Measurements from ENCODE around the gene FOXF1.

FOXF1 gene

GRCh38 chr16:86479419-86479818 lies 30.9 kb upstream of the FOXF1 start:
- no peaks in the 10 kb centered on the region for H3K9me3 Mint-ChIP-seq
- H3K4me3 Mint-ChIP-seq, result no peak overlapping the region
- DNase-seq (no peak), ATAC-seq (replicated peaks) (no peak)
- no peaks in the 10 kb centered on the region for H3K4me1 Mint-ChIP-seq (ENCODE audit: low read depth in 2 of 2)
- H3K27ac Mint-ChIP-seq, result no peak overlapping the region
- peaks cover 3% of the 10 kb centered on the region for H3K36me3 Mint-ChIP-seq (ENCODE audit: insufficient read depth)
- peaks cover 38 to 86% of the 10 kb centered on the region in 2 donors for H3K27me3 Mint-ChIP-seq

- H3K27ac Mint-ChIP-seq, result no peak overlapping the region
- H3K4me3 Mint-ChIP-seq, result no peak overlapping the region
- no peaks in the 10 kb centered on the region for H3K9me3 Mint-ChIP-seq
- ATAC-seq (replicated peaks) (no peak), DNase-seq (no peak)
- no peaks in the 10 kb centered on the region for H3K4me1 Mint-ChIP-seq (ENCODE audit: low read depth in 2 of 2)
- H3K36me3 Mint-ChIP-seq (ENCODE audit: insufficient read depth), result no peaks in the 10 kb centered on the region
- peaks cover 35 to 82% of the 10 kb centered on the region in 2 donors for H3K27me3 Mint-ChIP-seq
Observed at GRCh38 chr16:86480444-86480843, 29.9 kb upstream of the FOXF1 start.

- Mint-ChIP-seq H3K4me1 (ENCODE audit: low read depth in 2 of 2) (no peaks in the 10 kb centered on the region), H3K4me3 (no peak overlapping the region), H3K36me3 (ENCODE audit: insufficient read depth) (no peaks in the 10 kb centered on the region), H3K9me3 (no peaks in the 10 kb centered on the region), H3K27ac (no peak overlapping the region), H3K27me3 (peaks cover 39 to 83% of the 10 kb centered on the region in 2 donors)
- ATAC-seq (replicated peaks) (no peak), DNase-seq (no peak)
Observed at GRCh38 chr16:86481607-86482006, 28.7 kb upstream of the FOXF1 start.

GRCh38 chr16:86484240-86484639 lies 26.1 kb upstream of the FOXF1 start:
- no peaks in the 10 kb centered on the region for H3K4me1 Mint-ChIP-seq (ENCODE audit: low read depth in 2 of 2)
- H3K27ac Mint-ChIP-seq, result no peak overlapping the region
- H3K9me3 Mint-ChIP-seq, result no peaks in the 10 kb centered on the region
- DNase-seq (no peak), ATAC-seq (replicated peaks) (no peak)
- peaks cover 27 to 79% of the 10 kb centered on the region in 2 donors for H3K27me3 Mint-ChIP-seq
- H3K4me3 Mint-ChIP-seq, result no peak overlapping the region
- no peaks in the 10 kb centered on the region for H3K36me3 Mint-ChIP-seq (ENCODE audit: insufficient read depth)

GRCh38 chr16:86485746-86486145 lies 24.6 kb upstream of the FOXF1 start:
- H3K4me1 Mint-ChIP-seq (ENCODE audit: low read depth in 2 of 2), result no peaks in the 10 kb centered on the region
- H3K9me3 Mint-ChIP-seq, result no peaks in the 10 kb centered on the region
- H3K36me3 Mint-ChIP-seq (ENCODE audit: insufficient read depth), result no peaks in the 10 kb centered on the region
- no peak overlapping the region for H3K4me3 Mint-ChIP-seq
- peaks cover 37 to 79% of the 10 kb centered on the region in 2 donors for H3K27me3 Mint-ChIP-seq
- no peak overlapping the region for H3K27ac Mint-ChIP-seq
- DNase-seq (no peak), ATAC-seq (replicated peaks) (no peak)

GRCh38 chr16:86490859-86491639 lies 19.3 kb upstream of the FOXF1 start:
- DNase-seq (no peak), ATAC-seq (replicated peaks) (no peak)
- no peaks in the 10 kb centered on the region for H3K36me3 Mint-ChIP-seq (ENCODE audit: insufficient read depth)
- no peak overlapping the region for H3K27ac Mint-ChIP-seq
- H3K27me3 Mint-ChIP-seq, result peaks cover 79 to 92% of the 10 kb centered on the region in 2 donors
- no peak overlapping the region for H3K4me3 Mint-ChIP-seq
- no peaks in the 10 kb centered on the region for H3K4me1 Mint-ChIP-seq (ENCODE audit: low read depth in 2 of 2)
- H3K9me3 Mint-ChIP-seq, result no peaks in the 10 kb centered on the region

- Mint-ChIP-seq H3K9me3 (no peaks in the 10 kb centered on the region), H3K27ac (no peak overlapping the region), H3K36me3 (ENCODE audit: insufficient read depth) (no peaks in the 10 kb centered on the region), H3K4me3 (no peak overlapping the region), H3K4me1 (ENCODE audit: low read depth in 2 of 2) (peaks cover 0 to 3% of the 10 kb centered on the region in 2 donors), H3K27me3 (peaks cover 79 to 92% of the 10 kb centered on the region in 2 donors)
- DNase-seq (no peak), ATAC-seq (replicated peaks) (no peak)
Observed at GRCh38 chr16:86491640-86492023, 18.7 kb upstream of the FOXF1 start.

GRCh38 chr16:86492267-86492960 lies 17.9 kb upstream of the FOXF1 start:
- H3K27me3 Mint-ChIP-seq, result peaks cover 82 to 95% of the 10 kb centered on the region in 2 donors
- DNase-seq (no peak), ATAC-seq (replicated peaks) (no peak)
- peaks cover 0 to 3% of the 10 kb centered on the region in 2 donors for H3K4me1 Mint-ChIP-seq (ENCODE audit: low read depth in 2 of 2)
- no peak overlapping the region for H3K27ac Mint-ChIP-seq
- no peaks in the 10 kb centered on the region for H3K9me3 Mint-ChIP-seq
- no peaks in the 10 kb centered on the region for H3K36me3 Mint-ChIP-seq (ENCODE audit: insufficient read depth)
- no peak overlapping the region for H3K4me3 Mint-ChIP-seq

GRCh38 chr16:86492961-86493629 lies 17.2 kb upstream of the FOXF1 start:
- no peaks in the 10 kb centered on the region for H3K36me3 Mint-ChIP-seq (ENCODE audit: insufficient read depth)
- ATAC-seq (replicated peaks) (no peak), DNase-seq (no peak)
- H3K4me1 Mint-ChIP-seq (ENCODE audit: low read depth in 2 of 2), result peaks cover 0 to 3% of the 10 kb centered on the region in 2 donors
- peaks cover 78 to 91% of the 10 kb centered on the region in 2 donors for H3K27me3 Mint-ChIP-seq
- H3K27ac Mint-ChIP-seq, result no peak overlapping the region
- H3K9me3 Mint-ChIP-seq, result no peaks in the 10 kb centered on the region
- no peak overlapping the region for H3K4me3 Mint-ChIP-seq

- no peak for DNase-seq
- no peaks in the 10 kb centered on the region for H3K36me3 Mint-ChIP-seq (ENCODE audit: insufficient read depth)
- no peak for ATAC-seq (replicated peaks)
- no peak overlapping the region for H3K4me3 Mint-ChIP-seq
- H3K9me3 Mint-ChIP-seq, result no peaks in the 10 kb centered on the region
- H3K27me3 Mint-ChIP-seq, result peaks cover 78 to 87% of the 10 kb centered on the region in 2 donors
- H3K27ac Mint-ChIP-seq, result no peak overlapping the region
- H3K4me1 Mint-ChIP-seq (ENCODE audit: low read depth in 2 of 2), result peaks cover 0 to 3% of the 10 kb centered on the region in 2 donors
Observed at GRCh38 chr16:86494039-86494564, 16.2 kb upstream of the FOXF1 start.

- ATAC-seq (replicated peaks) (no peak), DNase-seq (no peak)
- no peak overlapping the region for H3K4me3 Mint-ChIP-seq
- peaks cover 0 to 3% of the 10 kb centered on the region in 2 donors for H3K4me1 Mint-ChIP-seq (ENCODE audit: low read depth in 2 of 2)
- no peak overlapping the region for H3K27ac Mint-ChIP-seq
- no peaks in the 10 kb centered on the region for H3K9me3 Mint-ChIP-seq
- peaks cover 78 to 87% of the 10 kb centered on the region in 2 donors for H3K27me3 Mint-ChIP-seq
- no peaks in the 10 kb centered on the region for H3K36me3 Mint-ChIP-seq (ENCODE audit: insufficient read depth)
Observed at GRCh38 chr16:86494565-86495356, 15.6 kb upstream of the FOXF1 start.

- H3K9me3 Mint-ChIP-seq, result no peaks in the 10 kb centered on the region
- DNase-seq (no peak), ATAC-seq (replicated peaks) (no peak)
- no peak overlapping the region for H3K4me3 Mint-ChIP-seq
- peaks cover 76 to 87% of the 10 kb centered on the region in 2 donors for H3K27me3 Mint-ChIP-seq
- no peaks in the 10 kb centered on the region for H3K36me3 Mint-ChIP-seq (ENCODE audit: insufficient read depth)
- H3K27ac Mint-ChIP-seq, result no peak overlapping the region
- H3K4me1 Mint-ChIP-seq (ENCODE audit: low read depth in 2 of 2), result peaks cover 0 to 3% of the 10 kb centered on the region in 2 donors
Observed at GRCh38 chr16:86495357-86495701, 15.0 kb upstream of the FOXF1 start.

- H3K4me1 Mint-ChIP-seq (ENCODE audit: low read depth in 2 of 2), result peaks cover 0 to 3% of the 10 kb centered on the region in 2 donors
- no peaks in the 10 kb centered on the region for H3K36me3 Mint-ChIP-seq (ENCODE audit: insufficient read depth)
- no peak for DNase-seq
- no peak overlapping the region for H3K27ac Mint-ChIP-seq
- no peak overlapping the region for H3K4me3 Mint-ChIP-seq
- ATAC-seq (replicated peaks), result no peak
- no peaks in the 10 kb centered on the region for H3K9me3 Mint-ChIP-seq
- H3K27me3 Mint-ChIP-seq, result peaks cover 75 to 87% of the 10 kb centered on the region in 2 donors
Observed at GRCh38 chr16:86495756-86496261, 14.5 kb upstream of the FOXF1 start.

All from effector memory CD8-positive, alpha-beta T cell (primary cell).